Suprapubic skin (tissue), 4 donors: ENCODE results near the gene TGFB2. TPM values are rescaled to one million over a fixed set of nuclear protein-coding genes. Genes with fewer than 3 reads are reported as not detected.

Experiments used
- DNase-seq, 2 donors: peaks; one replicate each; pipeline ENCODE4 v3.0.0-alpha.2; 2019; ENCODE audit warnings: low spot score in 2 of 2
- H3K27ac ChIP-seq: fragments of 200-600 bp; sonication (generic); one replicate; pipeline ENCODE4 v1.5.1; 2019
- H3K27me3 ChIP-seq: fragments of 200-600 bp; sonication (generic); one replicate; pipeline ENCODE4 v1.5.1; 2019
- H3K36me3 ChIP-seq: fragments of 200-600 bp; sonication (generic); one replicate; pipeline ENCODE4 v1.5.1; 2019
- H3K4me1 ChIP-seq: fragments of 200-600 bp; sonication (generic); one replicate; pipeline ENCODE4 v1.5.1; 2019
- H3K4me3 ChIP-seq: fragments of 200-600 bp; sonication (generic); one replicate; pipeline ENCODE4 v1.5.1; 2019; ENCODE audit warnings: mild to moderate bottlenecking
- H3K9me3 ChIP-seq: fragments of 200-600 bp; sonication (generic); one replicate; pipeline ENCODE4 v1.5.1; 2019
- CTCF ChIP-seq, 2 donors: fragments of 200-600 bp in 1 of 2; fragments of 450-650 bp in 1 of 2; sonication (generic) in 1 of 2; IDR thresholded peaks; one replicate each; pipeline ENCODE4 v1.5.1; 2016 to 2019; ENCODE audit warnings: antibody characterized with exemption in 2 of 2, mild to moderate bottlenecking in 1 of 2, moderate library complexity in 1 of 2
- EP300 ChIP-seq: sonication (generic); formaldehyde crosslinking; IDR thresholded peaks from one replicate; pipeline ENCODE4 v1.6.1; 2017; ENCODE audit warnings: antibody characterized with exemption
- POLR2A ChIP-seq, 2 donors: fragments of 450-650 bp; IDR thresholded peaks; one replicate each; pipeline ENCODE4 v1.6.1; 2017; ENCODE audit warnings: antibody characterized with exemption in 2 of 2, mild to moderate bottlenecking in 2 of 2, moderate library complexity in 2 of 2
- POLR2AphosphoS5 ChIP-seq, 3 donors: sonication (generic); formaldehyde crosslinking; IDR thresholded peaks; one replicate each; pipeline ENCODE4 v1.6.1; 2017; ENCODE audit warnings: antibody characterized with exemption in 3 of 3
- WGBS: methylation state at CpG from one replicate; pipeline ENCODE4 v1.1.5; 2018; 5-methylcytosine and 5-hydroxymethylcytosine counted together
- total RNA-seq, 4 donors: library from RNA; depleted of rRNA; stranded (reverse); fragments of >200 nt; gene quantifications; one replicate each; pipeline ENCODE4 v1.1.0, GENCODE V29; 2016

Gene TGFB2
- total RNA-seq, 4 donors from 2014 or later = 0.60 to 3.9 (median 3.0) TPM

GRCh38 chr1:218475275-218475674 is 130.1 kb downstream of the TGFB2 start:
- TF ChIP-seq CTCF (IDR thresholded peaks at IDR 0.05) (no peak), EP300 (no peak), POLR2A (IDR thresholded peaks at IDR 0.05) (no peak), POLR2AphosphoS5 (IDR thresholded peaks at IDR 0.05) (no peak)
- DNase-seq = no peak
- Histone ChIP-seq H3K4me3 (no peak overlapping the region), H3K9me3 (no peaks in the 10 kb centered on the region), H3K27me3 (no peaks in the 10 kb centered on the region), H3K4me1 (peaks cover 10% of the 10 kb centered on the region), H3K27ac (no peak overlapping the region), H3K36me3 (no peaks in the 10 kb centered on the region)
- 78% methylated on average over 1 of the region's 1 CpG for WGBS

- TF ChIP-seq POLR2AphosphoS5 (IDR thresholded peaks at IDR 0.05) = no peak
- TF ChIP-seq POLR2A (IDR thresholded peaks at IDR 0.05) = no peak
- no peak for TF ChIP-seq CTCF (IDR thresholded peaks at IDR 0.05)
- no peak for TF ChIP-seq EP300
- WGBS = 86% methylated on average over 1 of the region's 1 CpG
- Histone ChIP-seq H3K27ac (no peak overlapping the region), H3K4me3 (no peak overlapping the region), H3K9me3 (no peaks in the 10 kb centered on the region), H3K27me3 (no peaks in the 10 kb centered on the region), H3K36me3 (no peaks in the 10 kb centered on the region), H3K4me1 (peaks cover 13% of the 10 kb centered on the region)
- no peak for DNase-seq
These were observed 130.6 kb downstream of the TGFB2 start for GRCh38 chr1:218475699-218476098.

GRCh38 chr1:218476385-218476784 is 131.2 kb downstream of the TGFB2 start:
- TF ChIP-seq POLR2A (IDR thresholded peaks at IDR 0.05) (no peak), CTCF (IDR thresholded peaks at IDR 0.05) (no peak), EP300 (no peak), POLR2AphosphoS5 (IDR thresholded peaks at IDR 0.05) (no peak)
- H3K4me3 ChIP-seq = no peak overlapping the region
- H3K9me3 ChIP-seq = no peaks in the 10 kb centered on the region
- no peak overlapping the region for H3K27ac ChIP-seq
- H3K36me3 ChIP-seq = no peaks in the 10 kb centered on the region
- no peaks in the 10 kb centered on the region for H3K27me3 ChIP-seq
- WGBS = 59% methylated on average over 3 of the region's 3 CpGs
- H3K4me1 ChIP-seq = peaks cover 17% of the 10 kb centered on the region
- no peak for DNase-seq

GRCh38 chr1:218478336-218478735 is 133.2 kb downstream of the TGFB2 start:
- TF ChIP-seq POLR2AphosphoS5 (IDR thresholded peaks at IDR 0.05) = no peak
- TF ChIP-seq POLR2A (IDR thresholded peaks at IDR 0.05) = no peak
- no peak for TF ChIP-seq CTCF (IDR thresholded peaks at IDR 0.05)
- TF ChIP-seq EP300 = no peak
- Histone ChIP-seq H3K36me3 (no peaks in the 10 kb centered on the region), H3K27me3 (no peaks in the 10 kb centered on the region), H3K4me1 (peaks cover 17% of the 10 kb centered on the region), H3K4me3 (no peak overlapping the region), H3K9me3 (no peaks in the 10 kb centered on the region), H3K27ac (no peak overlapping the region)
- 88% methylated on average over 4 of the region's 4 CpGs for WGBS
- DNase-seq = no peak

GRCh38 chr1:218479436-218480115 is 134.4 kb downstream of the TGFB2 start:
- 50% methylated on average over 1 of the region's 1 CpG for WGBS
- DNase-seq = no peak
- TF ChIP-seq CTCF (IDR thresholded peaks at IDR 0.05) (no peak), POLR2AphosphoS5 (IDR thresholded peaks at IDR 0.05) (no peak), POLR2A (IDR thresholded peaks at IDR 0.05) (no peak), EP300 (no peak)
- H3K4me3 ChIP-seq = no peak overlapping the region
- H3K27ac ChIP-seq = peak overlapping the region; percentile 46
- no peaks in the 10 kb centered on the region for H3K9me3 ChIP-seq
- H3K27me3 ChIP-seq = no peaks in the 10 kb centered on the region
- H3K36me3 ChIP-seq = no peaks in the 10 kb centered on the region
- peaks cover 17% of the 10 kb centered on the region for H3K4me1 ChIP-seq
